Parathyroid adenoma (tissue), 2 donors: ENCODE results near the gene LRRC15.

Experiments used
- H2AFZ ChIP-seq: fragments of 300-600 bp; sonication (generic); one replicate; pipeline ENCODE4 v1.7.0; 2017; ENCODE audit warnings: antibody characterized with exemption, mild to moderate bottlenecking
- H3K27ac ChIP-seq: fragments of 300-600 bp; sonication (generic); one replicate; pipeline ENCODE4 v1.7.0; 2017
- H3K27me3 ChIP-seq: fragments of 300-600 bp; sonication (generic); one replicate; pipeline ENCODE4 v1.7.0; 2017; ENCODE audit warnings: low read length; ENCODE audit not compliant: control insufficient read depth, insufficient read depth
- H3K36me3 ChIP-seq: fragments of 300-600 bp; sonication (generic); one replicate; pipeline ENCODE4 v1.7.0; 2017; ENCODE audit warnings: low read length; ENCODE audit not compliant: control insufficient read depth, insufficient read depth
- H3K4me1 ChIP-seq: fragments of 300-600 bp; sonication (generic); one replicate; pipeline ENCODE4 v1.7.0; 2017; ENCODE audit warnings: control low read depth
- H3K4me2 ChIP-seq: fragments of 300-600 bp; sonication (generic); one replicate; pipeline ENCODE4 v1.7.0; 2017; ENCODE audit warnings: low read length
- H3K4me3 ChIP-seq: fragments of 300-600 bp; sonication (generic); one replicate; pipeline ENCODE4 v1.7.0; 2017; ENCODE audit warnings: low read depth, low read length
- H3K79me2 ChIP-seq: fragments of 300-600 bp; sonication (generic); one replicate; pipeline ENCODE4 v1.7.0; 2017; ENCODE audit warnings: control low read depth
- H3K9ac ChIP-seq: fragments of 300-600 bp; sonication (generic); one replicate; pipeline ENCODE4 v1.7.0; 2017; ENCODE audit warnings: mild to moderate bottlenecking
- H3K9me3 ChIP-seq: fragments of 300-600 bp; sonication (generic); one replicate; pipeline ENCODE4 v1.7.0; 2017; ENCODE audit warnings: low read length; ENCODE audit not compliant: control insufficient read depth
- CTCF ChIP-seq: fragments of 300-600 bp; sonication (generic); IDR thresholded peaks from one replicate; pipeline ENCODE4 v1.7.0; 2017; ENCODE audit warnings: antibody characterized with exemption, mild to moderate bottlenecking
- donor health status: primary hyperparathyroidism.

LRRC15 gene

GRCh38 chr3:194327218-194328052, 42.1 kb downstream of the LRRC15 start:
- Histone ChIP-seq H3K27me3 (no peaks in the 10 kb centered on the region), H3K27ac (no peak overlapping the region), H3K9ac (no peak overlapping the region), H3K9me3 (no peaks in the 10 kb centered on the region), H3K4me2 (no peak overlapping the region), H2AFZ (no peak overlapping the region), H3K4me3 (no peak overlapping the region), H3K79me2 (no peaks in the 10 kb centered on the region), H3K36me3 (no peaks in the 10 kb centered on the region), H3K4me1 (peaks cover 15% of the 10 kb centered on the region)
- TF ChIP-seq CTCF = no peak

- Histone ChIP-seq H3K36me3 (no peaks in the 10 kb centered on the region), H3K79me2 (no peaks in the 10 kb centered on the region), H3K4me3 (no peak overlapping the region), H3K4me1 (peaks cover 15% of the 10 kb centered on the region), H3K4me2 (no peak overlapping the region), H3K9me3 (no peaks in the 10 kb centered on the region), H3K27ac (no peak overlapping the region), H3K27me3 (no peaks in the 10 kb centered on the region), H2AFZ (no peak overlapping the region), H3K9ac (no peak overlapping the region)
- TF ChIP-seq CTCF = no peak
Measured at GRCh38 chr3:194326968-194327217, 42.6 kb downstream of the LRRC15 start.

- Histone ChIP-seq H3K4me3 (no peak overlapping the region), H3K4me2 (no peak overlapping the region), H3K9me3 (no peaks in the 10 kb centered on the region), H3K79me2 (no peaks in the 10 kb centered on the region), H3K27me3 (no peaks in the 10 kb centered on the region), H3K36me3 (no peaks in the 10 kb centered on the region), H3K9ac (no peak overlapping the region), H3K4me1 (peaks cover 15% of the 10 kb centered on the region), H3K27ac (no peak overlapping the region), H2AFZ (no peak overlapping the region)
- TF ChIP-seq CTCF = no peak
Measured at GRCh38 chr3:194326192-194326967, 43.2 kb downstream of the LRRC15 start.

- Histone ChIP-seq H3K79me2 (no peaks in the 10 kb centered on the region), H2AFZ (no peak overlapping the region), H3K27me3 (no peaks in the 10 kb centered on the region), H3K4me3 (no peak overlapping the region), H3K36me3 (no peaks in the 10 kb centered on the region), H3K27ac (no peak overlapping the region), H3K9ac (no peak overlapping the region), H3K4me1 (peaks cover 9% of the 10 kb centered on the region), H3K4me2 (no peak overlapping the region), H3K9me3 (no peaks in the 10 kb centered on the region)
- no peak for TF ChIP-seq CTCF
Measured at GRCh38 chr3:194325424-194326153, 44.0 kb downstream of the LRRC15 start.
